Kidney capillary endothelial cell (primary cell): ENCODE data around the gene KLF16.

ENCODE experiments used
- DNase-seq: peaks from one replicate; pipeline ENCODE4 v3.0.0-alpha.2; 2018; ENCODE audit warnings: low spot score

Gene KLF16

GRCh38 chr19:1867349-1867724, 4.0 kb upstream of the KLF16 start:
- DNase-seq: no peak

DNA sequence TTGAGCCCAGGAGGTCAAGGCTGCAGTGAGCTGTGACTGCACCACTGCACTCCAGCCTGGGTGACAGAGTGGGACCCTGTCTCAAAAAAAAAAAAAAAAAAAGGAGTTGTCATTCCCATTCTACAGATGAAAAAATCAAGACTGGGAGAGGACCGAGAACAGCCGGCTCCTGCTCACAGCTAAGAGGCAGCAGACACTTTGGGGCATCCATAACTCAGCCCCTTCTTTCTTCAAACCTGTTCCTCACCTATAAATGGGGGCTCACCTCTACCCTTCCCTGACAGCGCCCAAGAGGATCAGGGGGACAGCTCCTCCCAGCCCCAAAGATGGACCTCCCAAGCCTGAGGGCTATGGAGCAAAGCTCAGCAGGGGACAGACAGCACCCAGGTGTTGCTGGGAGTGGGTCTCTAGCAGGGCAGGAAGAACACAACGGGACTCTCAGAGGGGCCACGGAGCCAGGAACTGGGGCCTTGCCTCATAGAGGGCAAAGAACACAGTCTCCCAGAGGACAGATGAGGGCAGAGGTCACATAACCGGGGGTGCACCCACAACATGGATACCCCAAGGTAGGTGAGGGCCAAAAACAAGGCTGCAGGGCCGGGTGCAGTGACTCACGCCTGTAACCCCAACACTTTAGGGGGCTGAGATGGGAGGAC, 3.4 kb upstream of the KLF16 start:
- DNase-seq: no peak

- DNase-seq: no peak
Measured at GRCh38 chr19:1865172-1866010, 2.0 kb upstream of the KLF16 start.

DNA sequence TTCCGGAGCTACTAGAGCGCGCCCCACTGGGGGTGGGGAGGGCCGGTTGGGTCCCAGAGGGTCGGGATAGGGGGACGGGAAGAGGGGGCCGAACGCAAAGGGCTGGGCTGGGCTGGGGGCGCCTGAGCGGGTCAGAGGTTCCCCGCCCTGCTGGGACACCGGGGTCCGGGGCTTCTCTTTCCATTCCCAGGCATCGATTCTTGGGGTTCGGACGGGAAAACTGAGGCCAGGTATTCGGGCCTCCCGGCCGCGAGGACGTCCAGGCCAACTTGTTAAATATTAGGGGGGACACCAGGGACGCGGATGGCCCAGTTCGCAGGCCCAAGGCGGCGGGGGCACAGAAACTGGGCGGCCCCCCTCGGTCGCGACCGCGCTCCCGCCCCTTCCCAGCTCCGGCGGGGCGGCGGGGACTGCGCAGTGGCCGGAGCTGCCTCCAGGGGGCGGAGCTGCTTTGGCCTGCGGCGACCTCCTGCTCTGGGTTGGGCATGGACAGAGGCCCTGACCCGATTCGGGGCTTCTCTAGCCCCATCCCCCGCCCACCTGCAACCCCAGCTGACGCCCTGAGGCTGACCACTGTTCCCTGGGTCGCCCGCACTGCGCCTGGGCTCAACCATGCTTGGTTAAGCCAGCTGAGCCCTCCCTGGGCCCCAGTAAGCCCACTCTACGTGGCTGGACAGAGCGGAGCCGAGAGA, 1.2 kb upstream of the KLF16 start:
- no peak for DNase-seq

GRCh38 chr19:1863638-1864479, 480 bp upstream of the KLF16 start:
- DNase-seq: peak; percentile 89

GRCh38 chr19:1862424-1863327, 703 bp downstream of the KLF16 start:
- no peak for DNase-seq

GRCh38 chr19:1862068-1862423, 1.3 kb downstream of the KLF16 start:
- DNase-seq: no peak

DNA sequence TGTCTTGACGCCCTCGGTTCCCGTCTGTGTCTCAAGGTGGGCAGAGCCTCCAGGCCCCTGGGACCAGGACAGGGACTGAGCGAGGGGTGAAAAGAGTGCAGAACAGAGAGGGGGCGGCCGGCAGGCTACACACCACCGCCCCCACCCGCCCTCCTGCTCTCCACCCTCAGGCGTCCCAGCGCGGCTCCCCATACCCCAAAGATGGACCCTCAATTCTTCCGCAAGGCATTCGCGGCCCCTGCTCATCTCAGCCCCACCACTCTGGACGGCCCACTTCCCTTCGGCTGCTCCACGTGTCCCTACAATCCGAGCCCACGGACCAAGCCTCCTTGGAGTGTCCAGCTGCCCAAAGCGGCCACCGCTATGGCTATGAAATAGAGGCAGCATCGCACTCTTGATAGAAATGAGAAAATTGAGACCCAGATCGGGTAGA, 1.8 kb downstream of the KLF16 start:
- DNase-seq: no peak

- DNase-seq: no peak
Measured at GRCh38 chr19:1860821-1861598, 2.4 kb downstream of the KLF16 start.

- DNase-seq: no peak
Measured at GRCh38 chr19:1860042-1860775, 3.2 kb downstream of the KLF16 start.

DNA sequence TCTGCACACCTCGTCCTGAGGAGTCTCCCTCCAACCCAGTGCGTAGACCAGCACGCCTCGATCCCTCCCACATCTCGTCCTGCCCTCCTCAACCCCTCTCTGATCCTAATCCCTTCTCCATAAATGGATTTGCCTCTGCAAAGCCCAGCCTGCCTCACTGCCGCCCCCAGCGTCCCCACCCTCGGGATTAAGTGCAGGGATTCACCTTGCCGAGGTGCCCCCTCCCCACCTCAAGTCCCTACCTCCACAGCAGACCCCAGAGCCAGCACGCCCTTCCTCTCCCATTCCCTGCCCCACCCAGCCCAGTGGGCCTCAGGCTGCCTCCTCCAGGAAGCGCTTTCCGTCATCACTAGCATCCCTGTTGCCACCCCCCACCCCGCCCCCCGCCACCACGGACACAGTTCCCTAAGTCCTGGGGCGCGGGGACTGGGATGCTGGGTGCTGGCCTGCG, 4.0 kb downstream of the KLF16 start:
- DNase-seq: no peak

DNA sequence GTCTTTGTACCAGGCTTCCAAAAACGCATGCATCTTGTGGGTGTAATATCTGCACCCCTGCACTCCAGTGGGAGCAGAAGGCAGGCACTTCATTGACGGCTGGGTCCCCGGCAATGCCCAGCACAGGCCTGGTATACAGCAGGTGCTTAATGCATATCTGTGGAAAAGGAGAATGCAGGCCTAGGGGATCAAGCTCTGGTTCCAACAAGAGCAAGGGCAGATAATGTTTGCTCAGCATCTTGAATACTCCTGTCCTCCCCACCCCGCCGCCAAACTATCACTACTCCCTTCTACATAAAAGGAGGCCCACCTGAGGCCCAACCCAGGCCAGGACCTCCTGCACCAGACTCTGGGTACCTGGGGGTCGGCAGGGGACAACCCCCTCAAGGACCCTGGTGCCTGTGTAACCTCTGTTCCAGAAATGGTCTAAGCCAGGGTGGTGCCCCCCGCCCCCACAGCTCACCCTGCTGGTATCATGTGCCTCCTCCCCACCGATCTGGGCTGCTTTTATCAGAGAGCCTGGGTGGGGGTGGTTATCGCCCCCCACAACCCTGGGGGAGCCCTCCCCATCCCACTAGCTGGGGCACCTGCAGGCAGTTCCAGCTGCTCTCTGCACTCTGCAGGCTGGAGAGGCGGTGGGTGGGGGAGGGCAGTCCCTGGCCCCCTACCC, 4.8 kb downstream of the KLF16 start:
- no peak for DNase-seq

DNA sequence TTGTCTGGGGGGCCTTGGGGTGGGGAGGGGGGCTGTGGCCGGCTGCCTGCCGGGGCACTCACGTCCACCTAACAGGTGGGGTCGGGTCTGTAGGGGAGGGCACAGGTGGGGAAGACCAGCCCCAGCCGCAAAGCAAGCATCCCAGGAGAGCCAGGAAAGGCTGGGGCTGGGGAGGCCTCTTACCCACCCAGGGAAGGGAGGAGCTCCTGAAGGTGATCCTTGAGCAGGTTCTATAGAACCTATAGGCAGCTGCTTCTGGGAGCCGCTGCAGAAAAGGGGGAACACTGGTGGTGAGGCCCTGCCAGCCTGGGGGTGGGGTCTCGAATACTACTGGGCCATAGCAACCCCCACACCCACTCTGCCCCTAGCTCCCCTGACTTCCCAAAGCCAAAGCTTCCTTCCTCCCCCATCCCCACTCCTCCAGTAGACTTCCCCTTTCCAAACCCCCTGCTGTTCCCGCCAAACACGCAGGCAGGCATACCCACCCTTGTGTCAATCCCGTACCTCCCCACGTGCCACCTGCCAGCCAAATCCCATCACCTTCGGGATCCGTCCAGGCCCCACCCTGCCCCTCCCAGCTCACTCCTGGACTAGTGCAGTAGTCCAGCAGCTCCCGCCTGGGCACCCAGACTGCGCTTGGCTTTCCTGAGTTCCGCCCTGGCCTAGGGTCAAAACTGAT, 5.6 kb downstream of the KLF16 start:
- DNase-seq: no peak

GRCh38 chr19:1856698-1857603, 6.4 kb downstream of the KLF16 start:
- DNase-seq: peak; percentile 87

GRCh38 chr19:1856345-1856697, 7.1 kb downstream of the KLF16 start:
- no peak for DNase-seq

DNA sequence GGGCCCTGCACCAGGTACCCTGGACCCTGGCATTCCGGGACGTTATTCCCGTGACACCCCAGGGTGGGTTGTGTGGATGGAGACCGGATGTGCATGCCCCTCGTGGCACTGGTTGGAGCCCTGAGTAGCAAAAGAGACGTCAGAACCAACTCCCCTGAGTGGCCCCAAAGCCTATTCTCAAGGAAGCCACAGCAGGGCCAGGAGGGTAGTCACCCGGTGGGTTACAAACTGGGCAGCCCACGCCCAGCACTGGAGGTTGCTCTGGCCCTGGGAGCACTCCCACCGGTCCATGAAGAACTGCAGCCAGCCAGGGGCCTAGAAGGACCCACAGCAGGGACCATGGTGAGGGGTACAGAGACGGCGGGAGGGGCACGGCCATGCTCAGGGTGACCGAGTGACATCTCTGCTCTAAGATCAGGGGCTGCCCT, 7.5 kb downstream of the KLF16 start:
- no peak for DNase-seq
